Activated naive CD4-positive, alpha-beta T cell treated with anti-CD3 and anti-CD28 coated beads for 36 hours (primary cell): ENCODE measurements around the gene GDA. TPM values are rescaled to one million over a fixed set of nuclear protein-coding genes. Genes with fewer than 3 reads are reported as not detected.

Experiments
- CTCF ChIA-PET: fragments of 350-600 bp; sonication (Branson Sonifier 250); formaldehyde crosslinking; loops from one replicate; lab custom pipeline; 2021; ENCODE audit warnings: antibody characterized with exemption; lab: Charles Lee
- DNase-seq: peaks from one replicate; pipeline ENCODE4 v3.0.0-alpha.2; 2020
- H3K27ac Mint-ChIP-seq: one replicate; pipeline ENCODE4 v1.8.0; 2021; ENCODE audit warnings: mild to moderate bottlenecking, mixed read lengths
- H3K27me3 Mint-ChIP-seq: one replicate; pipeline ENCODE4 v1.8.0; 2021; ENCODE audit warnings: low read depth, mixed read lengths
- H3K36me3 Mint-ChIP-seq: one replicate; pipeline ENCODE4 v1.8.0; 2021; ENCODE audit warnings: low read depth, mixed read lengths
- H3K4me1 Mint-ChIP-seq: one replicate; pipeline ENCODE4 v1.8.0; 2021; ENCODE audit warnings: low read depth, mixed read lengths
- H3K4me3 Mint-ChIP-seq: one replicate; pipeline ENCODE4 v1.8.0; 2021; ENCODE audit warnings: mild to moderate bottlenecking, moderate library complexity, mixed read lengths
- H3K9me3 Mint-ChIP-seq: one replicate; pipeline ENCODE4 v1.8.0; 2021; ENCODE audit warnings: mixed read lengths
- intact Hi-C: fragments of 100-400 bp; cut with micrococcal nuclease; formaldehyde crosslinking; loops from one replicate; pipeline ENCODE4 v1.15.1; 2023
- total RNA-seq, 2 experiments: library from RNA; stranded (reverse); gene quantifications; one replicate each; pipeline ENCODE4 v1.2.3, GENCODE V29; 2021

Gene GDA
- total RNA-seq, 2 experiments from 2014 or later: not detected

- Mint-ChIP-seq H3K4me1 (no peaks in the 10 kb centered on the region), H3K27me3 (peaks cover 13% of the 10 kb centered on the region), H3K36me3 (no peaks in the 10 kb centered on the region), H3K9me3 (peaks cover 3% of the 10 kb centered on the region), H3K27ac (no peak overlapping the region), H3K4me3 (no peak overlapping the region)
- CTCF ChIA-PET: interaction anchor here (0.6 kb wide), 1 partner anchor 66 kb away, joined by 3 read pairs; no protein-coding TSS in a partner anchor
- intact Hi-C loops: no loop called here
- DNase-seq: no peak
These were observed 77.0 kb downstream of the GDA start for GRCh38 chr9:72226146-72226812.

GRCh38 chr9:72228282-72228681 lies 79.0 kb downstream of the GDA start:
- intact Hi-C loops: no loop called here

GRCh38 chr9:72232778-72233177 lies 83.5 kb downstream of the GDA start:
- Mint-ChIP-seq H3K4me1 (peaks cover 3% of the 10 kb centered on the region), H3K4me3 (no peak overlapping the region), H3K27ac (no peak overlapping the region)

More at GRCh38 chr9:72228282-72228681, 79.0 kb downstream of the GDA start:
- no peaks in the 10 kb centered on the region for H3K4me1 Mint-ChIP-seq
- CTCF ChIA-PET: no interaction called here
- no peak overlapping the region for H3K27ac Mint-ChIP-seq
- H3K27me3 Mint-ChIP-seq: peaks cover 2% of the 10 kb centered on the region
- no peaks in the 10 kb centered on the region for H3K36me3 Mint-ChIP-seq
- no peak for DNase-seq
- H3K4me3 Mint-ChIP-seq: no peak overlapping the region
- H3K9me3 Mint-ChIP-seq: no peaks in the 10 kb centered on the region

GRCh38 chr9:72247549-72247948 lies 98.3 kb downstream of the GDA start:
- H3K4me3 Mint-ChIP-seq: no peak overlapping the region
- no peaks in the 10 kb centered on the region for H3K9me3 Mint-ChIP-seq
- H3K36me3 Mint-ChIP-seq: no peaks in the 10 kb centered on the region
- intact Hi-C loops: loop anchor here (10.0 kb wide), 1 partner anchor 63 kb away; no protein-coding TSS in a partner anchor
- H3K4me1 Mint-ChIP-seq: no peaks in the 10 kb centered on the region
- CTCF ChIA-PET: no interaction called here
- peaks cover 9% of the 10 kb centered on the region for H3K27me3 Mint-ChIP-seq
- no peak for DNase-seq
- no peak overlapping the region for H3K27ac Mint-ChIP-seq

More at GRCh38 chr9:72232778-72233177, 83.5 kb downstream of the GDA start:
- intact Hi-C loops: no loop called here
- H3K36me3 Mint-ChIP-seq: no peaks in the 10 kb centered on the region
- no peak for DNase-seq
- no peaks in the 10 kb centered on the region for H3K27me3 Mint-ChIP-seq
- no peaks in the 10 kb centered on the region for H3K9me3 Mint-ChIP-seq
- CTCF ChIA-PET: no interaction called here

GRCh38 chr9:72251589-72251988 lies 102.3 kb downstream of the GDA start:
- no peak for DNase-seq
- no peaks in the 10 kb centered on the region for H3K4me1 Mint-ChIP-seq
- no peak overlapping the region for H3K4me3 Mint-ChIP-seq
- H3K27ac Mint-ChIP-seq: no peak overlapping the region
- intact Hi-C loops: no loop called here
- peaks cover 20% of the 10 kb centered on the region for H3K27me3 Mint-ChIP-seq
- CTCF ChIA-PET: no interaction called here
- H3K36me3 Mint-ChIP-seq: no peaks in the 10 kb centered on the region
- no peaks in the 10 kb centered on the region for H3K9me3 Mint-ChIP-seq

- Mint-ChIP-seq H3K36me3 (no peaks in the 10 kb centered on the region), H3K27ac (no peak overlapping the region), H3K27me3 (peaks cover 27% of the 10 kb centered on the region), H3K4me3 (no peak overlapping the region), H3K9me3 (no peaks in the 10 kb centered on the region), H3K4me1 (no peaks in the 10 kb centered on the region)
- no peak for DNase-seq
- CTCF ChIA-PET: interaction anchor here (1.0 to 1.5 kb wide), 2 partner anchors 16 to 216 kb away, joined by 3 to 4 read pairs; no protein-coding TSS in a partner anchor
- intact Hi-C loops: no loop called here
These were observed 105.8 kb downstream of the GDA start for GRCh38 chr9:72254901-72255545.

- no peaks in the 10 kb centered on the region for H3K4me1 Mint-ChIP-seq
- intact Hi-C loops: no loop called here
- no peaks in the 10 kb centered on the region for H3K36me3 Mint-ChIP-seq
- H3K9me3 Mint-ChIP-seq: no peaks in the 10 kb centered on the region
- no peak overlapping the region for H3K27ac Mint-ChIP-seq
- peaks cover 27% of the 10 kb centered on the region for H3K27me3 Mint-ChIP-seq
- CTCF ChIA-PET: interaction anchor here (1.0 to 1.5 kb wide), 2 partner anchors 16 to 217 kb away, joined by 3 to 4 read pairs; no protein-coding TSS in a partner anchor
- no peak overlapping the region for H3K4me3 Mint-ChIP-seq
- no peak for DNase-seq
These were observed 106.3 kb downstream of the GDA start for GRCh38 chr9:72255569-72255968.

GRCh38 chr9:72256931-72257330 lies 107.7 kb downstream of the GDA start:
- Mint-ChIP-seq H3K27me3 (peaks cover 29% of the 10 kb centered on the region), H3K27ac (no peak overlapping the region), H3K4me3 (no peak overlapping the region), H3K4me1 (no peaks in the 10 kb centered on the region), H3K36me3 (no peaks in the 10 kb centered on the region), H3K9me3 (no peaks in the 10 kb centered on the region)
- no peak for DNase-seq
- intact Hi-C loops: no loop called here
- CTCF ChIA-PET: interaction anchor here (2.5 kb wide), 1 partner anchor 23 kb away, joined by 9 read pairs; no protein-coding TSS in a partner anchor

- no peak overlapping the region for H3K27ac Mint-ChIP-seq
These were observed 108.6 kb downstream of the GDA start for GRCh38 chr9:72257814-72258213.

GRCh38 chr9:72262063-72262462 lies 112.8 kb downstream of the GDA start:
- Mint-ChIP-seq H3K36me3 (no peaks in the 10 kb centered on the region), H3K27me3 (peaks cover 10% of the 10 kb centered on the region), H3K4me1 (no peaks in the 10 kb centered on the region), H3K9me3 (no peaks in the 10 kb centered on the region), H3K4me3 (no peak overlapping the region), H3K27ac (no peak overlapping the region)
- CTCF ChIA-PET: no interaction called here
- intact Hi-C loops: no loop called here
- DNase-seq: no peak

More at GRCh38 chr9:72257814-72258213, 108.6 kb downstream of the GDA start:
- no peak overlapping the region for H3K4me3 Mint-ChIP-seq
- no peaks in the 10 kb centered on the region for H3K9me3 Mint-ChIP-seq
- H3K36me3 Mint-ChIP-seq: no peaks in the 10 kb centered on the region
- CTCF ChIA-PET: interaction anchor here (1.3 to 2.5 kb wide), 2 partner anchors 14 to 23 kb away, joined by 3 to 9 read pairs; no protein-coding TSS in a partner anchor
- intact Hi-C loops: no loop called here
- H3K27me3 Mint-ChIP-seq: peaks cover 29% of the 10 kb centered on the region
- no peaks in the 10 kb centered on the region for H3K4me1 Mint-ChIP-seq
- no peak for DNase-seq

GRCh38 chr9:72263572-72263971 lies 114.3 kb downstream of the GDA start:
- H3K4me3 Mint-ChIP-seq: no peak overlapping the region
- H3K27me3 Mint-ChIP-seq: peaks cover 7% of the 10 kb centered on the region
- no peaks in the 10 kb centered on the region for H3K9me3 Mint-ChIP-seq
- intact Hi-C loops: no loop called here
- H3K36me3 Mint-ChIP-seq: no peaks in the 10 kb centered on the region
- no peaks in the 10 kb centered on the region for H3K4me1 Mint-ChIP-seq
- CTCF ChIA-PET: interaction anchor here (0.9 kb wide), 1 partner anchor 8 kb away, joined by 3 read pairs; no protein-coding TSS in a partner anchor
- no peak for DNase-seq
- no peak overlapping the region for H3K27ac Mint-ChIP-seq

- Mint-ChIP-seq H3K4me1 (no peaks in the 10 kb centered on the region), H3K36me3 (no peaks in the 10 kb centered on the region), H3K27me3 (no peaks in the 10 kb centered on the region), H3K27ac (no peak overlapping the region), H3K4me3 (no peak overlapping the region), H3K9me3 (no peaks in the 10 kb centered on the region)
- intact Hi-C loops: no loop called here
- CTCF ChIA-PET: interaction anchor here (6.6 kb wide), 1 partner anchor 230 kb away, joined by 90 read pairs; no protein-coding TSS in a partner anchor
- no peak for DNase-seq
These were observed 119.7 kb downstream of the GDA start for GRCh38 chr9:72268961-72269360.
